H1 (cell line): Measurements from ENCODE around the gene DMGDH. TPM values are rescaled to one million over a fixed set of nuclear protein-coding genes. Genes with fewer than 3 reads are reported as not detected.

Experiments used
- CTCF ChIA-PET: fragments of 300-600 bp; sonication (Branson Sonifier 250); formaldehyde crosslinking; loops from one replicate; lab custom pipeline; 2021; ENCODE audit not compliant: partially characterized antibody; lab: Charles Lee
- POLR2A ChIA-PET: fragments of 300-600 bp; sonication (Branson Sonifier 250); formaldehyde crosslinking; loops from one replicate; lab custom pipeline; 2021; ENCODE audit warnings: inconsistent platforms; ENCODE audit not compliant: partially characterized antibody; lab: Charles Lee
- DNase-seq, 2 experiments: peaks; one replicate each; pipeline versions ENCODE4 v3.0.0 to v3.0.0-alpha.2; 2010 to 2022; ENCODE audit warnings: low spot score in 2 of 2, low read depth in 1 of 2, mixed read lengths in 1 of 2
- FAIRE-seq: peaks from 2 replicates; lab custom pipeline; 2011; peaks lifted over from hg19 to GRCh38; lab: Jason Lieb, UNC
- H2AFZ ChIP-seq: 2 replicates; pipeline ENCODE4 v1.8.1; 2012; ENCODE audit warnings: low read length, inconsistent platforms
- H2AK5ac ChIP-seq: 2 replicates; pipeline ENCODE4 v1.6.1; 2013; ENCODE audit warnings: low read depth, low read length
- H2BK120ac ChIP-seq: replicated peaks from 2 replicates; pipeline ENCODE3; 2013; ENCODE audit warnings: low read depth, low read length, inconsistent platforms
- H2BK12ac ChIP-seq: 2 replicates; pipeline ENCODE4 v1.6.1; 2013; ENCODE audit warnings: low read depth, low read length
- H2BK15ac ChIP-seq: 2 replicates; pipeline ENCODE4 v1.6.1; 2013; ENCODE audit warnings: low read length
- H2BK20ac ChIP-seq: 2 replicates; pipeline ENCODE4 v1.6.1; 2013; ENCODE audit warnings: low read length
- H2BK5ac ChIP-seq: 2 replicates; pipeline ENCODE4 v1.6.1; 2013; ENCODE audit warnings: low read depth, low read length
- H3K14ac ChIP-seq: 2 replicates; pipeline ENCODE4 v1.6.1; 2013; ENCODE audit warnings: inconsistent platforms; ENCODE audit not compliant: insufficient read length
- H3K18ac ChIP-seq: 2 replicates; pipeline ENCODE4 v1.6.1; 2013; ENCODE audit warnings: low read length; ENCODE audit errors: extremely low read depth
- H3K23ac ChIP-seq: 2 replicates; pipeline ENCODE4 v1.6.1; 2013; ENCODE audit warnings: inconsistent platforms; ENCODE audit not compliant: insufficient read length
- H3K23me2 ChIP-seq: 2 replicates; pipeline ENCODE4 v1.6.1; 2013; ENCODE audit warnings: low read depth, low read length
- H3K27ac ChIP-seq: 2 replicates; pipeline ENCODE4 v1.6.1; 2011; ENCODE audit warnings: low read depth, low read length, inconsistent platforms
- H3K27me3 ChIP-seq, 4 experiments: replicated peaks in 1 of 4; 1 replicate in 1 of 4; 2 replicates in 3 of 4; pipeline versions ENCODE4 v1.6.1 to v1.8.1; 2011 to 2013; ENCODE audit warnings: low read length in 3 of 4, mild to moderate bottlenecking in 3 of 4, inconsistent platforms in 2 of 4, mixed read lengths in 2 of 4, moderate library complexity in 1 of 4; ENCODE audit not compliant: control insufficient read depth in 3 of 4, insufficient read depth in 3 of 4; ENCODE audit errors: extremely low read depth in 1 of 4
- H3K36me3 ChIP-seq, 4 experiments: 2 replicates each; pipeline versions ENCODE4 v1.6.1 to v1.8.1; 2011 to 2013; ENCODE audit warnings: mild to moderate bottlenecking in 4 of 4, low read length in 3 of 4, moderate library complexity in 2 of 4, control low read depth in 1 of 4, inconsistent platforms in 1 of 4; ENCODE audit not compliant: insufficient read depth in 4 of 4, control insufficient read depth in 2 of 4
- H3K4ac ChIP-seq: replicated peaks from 2 replicates; pipeline ENCODE3; 2013; ENCODE audit warnings: low read length, low read depth, mixed read lengths, inconsistent platforms; ENCODE audit not compliant: insufficient read length
- H3K4me1 ChIP-seq, 4 experiments: replicated peaks in 1 of 4; 1 replicate in 1 of 4; 2 replicates in 3 of 4; pipeline versions ENCODE4 v1.6.1 to v1.8.1; 2011 to 2013; ENCODE audit warnings: low read length in 3 of 4, inconsistent platforms in 2 of 4, mixed read lengths in 1 of 4; ENCODE audit not compliant: insufficient read depth in 4 of 4, control insufficient read depth in 3 of 4
- H3K4me2 ChIP-seq, 2 experiments: 2 replicates each; pipeline versions ENCODE4 v1.6.1 to v1.8.1; 2011 to 2013; ENCODE audit warnings: low read depth in 2 of 2, low read length in 2 of 2, control low read depth in 1 of 2, inconsistent platforms in 1 of 2, mild to moderate bottlenecking in 1 of 2; ENCODE audit not compliant: insufficient read depth in 1 of 2
- H3K4me3 ChIP-seq, 4 experiments: fragments of 200-600, 300-600 bp in 1 of 4; sonication (generic), shearing (Covaris generic), sonication (Bioruptor Twin) in 1 of 4; 2 replicates each; pipeline versions ENCODE4 v1.5.1 to v1.8.1; 2011 to 2016; ENCODE audit warnings: low read length in 4 of 4, low read depth in 3 of 4, control low read depth in 2 of 4, inconsistent platforms in 2 of 4, mild to moderate bottlenecking in 2 of 4, mixed read lengths in 1 of 4, moderate library complexity in 1 of 4; ENCODE audit not compliant: insufficient read depth in 2 of 4; ENCODE audit errors: extremely low read depth in 1 of 4
- H3K56ac ChIP-seq: replicated peaks from 2 replicates; pipeline ENCODE3; 2013; ENCODE audit warnings: low read depth, mild to moderate bottlenecking, mixed read lengths, low read length, inconsistent platforms; ENCODE audit not compliant: insufficient read length
- H3K79me1 ChIP-seq: 2 replicates; pipeline ENCODE4 v1.6.1; 2013; ENCODE audit warnings: low read depth, low read length, control low read depth
- H3K79me2 ChIP-seq, 2 experiments: 2 replicates each; pipeline versions ENCODE4 v1.6.1 to v1.8.1; 2012 to 2013; ENCODE audit warnings: low read length in 2 of 2, mild to moderate bottlenecking in 2 of 2, inconsistent platforms in 1 of 2; ENCODE audit not compliant: insufficient read depth in 2 of 2, control insufficient read depth in 1 of 2
- H3K9ac ChIP-seq, 4 experiments: replicated peaks in 1 of 4; 1 replicate in 1 of 4; 2 replicates in 3 of 4; pipeline versions ENCODE4 v1.6.1 to v1.8.1; 2011 to 2013; ENCODE audit warnings: low read depth in 3 of 4, low read length in 3 of 4, control low read depth in 2 of 4, mild to moderate bottlenecking in 2 of 4, moderate library complexity in 2 of 4, inconsistent platforms in 1 of 4; ENCODE audit errors: extremely low read depth in 1 of 4
- H3K9me3 ChIP-seq, 2 experiments: 2 replicates each; pipeline versions ENCODE4 v1.6.1 to v1.8.1; 2012 to 2013; ENCODE audit warnings: mild to moderate bottlenecking in 2 of 2, moderate library complexity in 2 of 2, control low read depth in 1 of 2, inconsistent platforms in 1 of 2, low read depth in 1 of 2, low read length in 1 of 2, mixed read lengths in 1 of 2; ENCODE audit not compliant: insufficient read depth in 2 of 2
- H4K20me1 ChIP-seq, 2 experiments: replicated peaks in 1 of 2; 2 replicates each; pipeline versions ENCODE3 to v1.8.1; 2011 to 2013; ENCODE audit warnings: inconsistent platforms in 2 of 2, low read length in 2 of 2, mild to moderate bottlenecking in 1 of 2; ENCODE audit not compliant: insufficient read depth in 2 of 2, control insufficient read depth in 1 of 2
- H4K5ac ChIP-seq: 2 replicates; pipeline ENCODE4 v1.6.1; 2013; ENCODE audit warnings: low read length, low read depth, mixed read lengths, inconsistent platforms; ENCODE audit not compliant: insufficient read length
- H4K8ac ChIP-seq: 2 replicates; pipeline ENCODE4 v1.8.0; 2013; ENCODE audit warnings: mild to moderate bottlenecking, moderate library complexity, low read length, inconsistent platforms; ENCODE audit not compliant: insufficient read depth; ENCODE audit errors: extremely low read depth
- H4K91ac ChIP-seq: replicated peaks from 2 replicates; pipeline ENCODE3; 2013; ENCODE audit warnings: low read length, mixed read lengths, inconsistent platforms; ENCODE audit not compliant: insufficient read length
- BCL11A ChIP-seq, 2 experiments: IDR thresholded peaks; one replicate each; pipeline ENCODE4 v1.6.1; 2011; ENCODE audit warnings: low read depth in 2 of 2, low read length in 2 of 2, mild to moderate bottlenecking in 2 of 2
- CBX5 ChIP-seq: fragments of 300-800, 300-1000 bp; sonication (generic); IDR thresholded peaks from 2 replicates; pipeline ENCODE4 v1.7.1; 2016; ENCODE audit warnings: antibody characterized with exemption, low read length, low read depth
- CHD2 ChIP-seq: IDR thresholded peaks from 2 replicates; pipeline ENCODE4 v1.6.1; 2012; ENCODE audit warnings: low read length, improper control_type of control experiment
- EP300 ChIP-seq, 2 experiments: IDR thresholded peaks; 1 replicate in 1 of 2; 2 replicates in 1 of 2; pipeline ENCODE4 v1.6.1; 2011 to 2012; ENCODE audit warnings: low read depth in 2 of 2, low read length in 2 of 2, mild to moderate bottlenecking in 2 of 2, borderline replicate concordance in 1 of 2, inconsistent platforms in 1 of 2, moderate library complexity in 1 of 2
- GTF2F1 ChIP-seq: IDR thresholded peaks from 2 replicates; pipeline ENCODE4 v1.6.1; 2012; ENCODE audit warnings: low read depth, low read length, improper control_type of control experiment, borderline replicate concordance
- HDAC2 ChIP-seq, 2 experiments: fragments of 300-600 bp in 1 of 2; sonication (generic) in 1 of 2; IDR thresholded peaks; 2 replicates each; pipeline ENCODE4 v1.6.1; 2011 to 2012; ENCODE audit warnings: low read depth in 2 of 2, low read length in 2 of 2, mild to moderate bottlenecking in 2 of 2, moderate library complexity in 2 of 2, borderline replicate concordance in 1 of 2, inconsistent platforms in 1 of 2
- HDAC6 ChIP-seq: IDR thresholded peaks from one replicate; pipeline ENCODE4 v1.7.1; 2012; ENCODE audit warnings: low read depth, mild to moderate bottlenecking, inconsistent platforms, low read length, moderate library complexity
- JUN ChIP-seq: IDR thresholded peaks from 2 replicates; pipeline ENCODE4 v1.6.1; 2011; ENCODE audit warnings: low read depth, mild to moderate bottlenecking, improper control_type of control experiment, low read length
- KDM4A ChIP-seq: IDR thresholded peaks from one replicate; pipeline ENCODE4 v1.7.1; 2012; ENCODE audit warnings: low read depth, mild to moderate bottlenecking, moderate library complexity, low read length, inconsistent platforms; ENCODE audit not compliant: severe bottlenecking
- RFX5 ChIP-seq: IDR thresholded peaks from 2 replicates; pipeline ENCODE4 v1.6.1; 2011; ENCODE audit warnings: low read depth, low read length, improper control_type of control experiment, borderline replicate concordance
- SP1 ChIP-seq: IDR thresholded peaks from 2 replicates; pipeline ENCODE4 v1.6.1; 2011; ENCODE audit warnings: low read depth, low read length
- SP4 ChIP-seq: IDR thresholded peaks from 2 replicates; pipeline ENCODE4 v1.6.1; 2012; ENCODE audit warnings: low read length, inconsistent platforms
- TBP ChIP-seq: IDR thresholded peaks from 2 replicates; pipeline ENCODE4 v1.6.1; 2011; ENCODE audit warnings: low read depth, low read length, improper control_type of control experiment
- WGBS, 2 experiments: shearing (Covaris generic) in 1 of 2; methylation state at CpG; one replicate each; pipeline versions ENCODE4 v1.1.6 to v1.1.7; 2013 to 2015; ENCODE audit warnings: low lambda C conversion rate in 2 of 2, mixed read lengths in 2 of 2, inconsistent platforms in 1 of 2, low coverage in 1 of 2, missing lambda C conversion rate in 1 of 2; ENCODE audit not compliant: insufficient replicate concordance in 2 of 2, insufficient coverage in 1 of 2, insufficient read length in 1 of 2; ENCODE audit errors: extremely low coverage in 1 of 2, missing lambda C conversion rate in 1 of 2; 5-methylcytosine and 5-hydroxymethylcytosine counted together
- polyA plus RNA-seq, 7 experiments: library from polyadenylated mRNA; depleted of rRNA in 3 of 7; stranded (reverse) in 5 of 7; unstranded in 2 of 7; fragments of >200 nt in 5 of 7; fragments of 200-250 nt in 2 of 7; gene quantifications; 1 replicate in 5 of 7; 2 replicates in 1 of 7; 4 replicates in 1 of 7; pipeline versions ENCODE4 v1.2.1 to v1.2.3, GENCODE V29; 2011 to 2013; ENCODE audit warnings: missing spikeins in 2 of 7, mixed read lengths in 2 of 7
- total RNA-seq: library from RNA; stranded (reverse); fragmentation: NEBNext Ultra II Directional; extraction: Animal tissue kit (Norgen Biotek cat#: 25700); gene quantifications from 2 replicates; pipeline ENCODE4 v1.2.1, GENCODE V29; 2021
- TF ChIP-seq, protein P1 (sequence below): IDR thresholded peaks from 2 replicates; pipeline ENCODE4 v1.6.1; 2012; ENCODE audit warnings: inconsistent platforms

Gene DMGDH
- total and polyA plus RNA-seq, 2 of the 8 experiments (the other 6 are each of a cell fraction or from before 2014, with no cell fraction given), result 0.15 TPM; not detected in 1

DNA sequence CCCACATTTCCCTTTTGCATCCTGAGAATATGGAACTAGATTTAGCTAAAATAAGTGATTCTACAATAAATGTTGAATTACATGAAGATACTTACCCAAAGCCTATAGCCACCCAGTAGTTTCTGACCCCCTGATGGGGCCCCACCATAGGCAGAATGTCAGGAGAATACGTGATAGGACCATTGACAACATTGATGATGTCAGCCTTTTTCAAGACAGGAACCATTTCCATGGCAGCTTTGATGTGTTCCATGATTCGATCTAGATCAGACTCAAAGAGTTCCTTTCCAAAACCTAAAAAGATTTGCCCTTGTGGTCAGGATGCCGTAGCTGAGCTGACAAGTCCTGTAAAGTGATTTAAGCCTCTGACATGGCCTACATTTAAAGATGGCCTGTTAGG lies 27.3 kb downstream of the DMGDH start:
- Histone ChIP-seq H3K9ac (no peak overlapping the region), H3K4me1 (no peaks in the 10 kb centered on the region), H2AFZ (no peak overlapping the region), H3K27ac (no peak overlapping the region), H3K27me3 (no peaks in the 10 kb centered on the region), H2BK5ac (no peak overlapping the region), H3K23ac (no peak overlapping the region), H3K14ac (no peak overlapping the region), H3K9me3 (no peaks in the 10 kb centered on the region), H2BK15ac (no peak overlapping the region), H3K18ac (no peak overlapping the region), H3K79me1 (no peaks in the 10 kb centered on the region), H3K4me3 (no peak overlapping the region), H2BK12ac (no peak overlapping the region), H2BK120ac (no peak overlapping the region), H2AK5ac (no peak overlapping the region), H3K4ac (no peak overlapping the region), H2BK20ac (no peak overlapping the region), H4K91ac (no peak overlapping the region), H4K20me1 (no peaks in the 10 kb centered on the region), H3K23me2 (no peaks in the 10 kb centered on the region), H4K8ac (no peak overlapping the region), H4K5ac (no peak overlapping the region), H3K4me2 (no peak overlapping the region), H3K36me3 (no peaks in the 10 kb centered on the region), H3K56ac (no peak overlapping the region), H3K79me2 (no peaks in the 10 kb centered on the region)
- CTCF ChIA-PET, result interaction anchor here (0.8 to 2.0 kb wide), 2 partner anchors 19 to 67 kb away, joined by 3 to 4 read pairs; no protein-coding TSS in a partner anchor
- FAIRE-seq (no peak), DNase-seq (no peak)
- WGBS, 2 experiments, result 89% methylated on average over 3 of the region's 3 CpGs; no CpG with 5 or more reads in 1 of the 2 experiments
- POLR2A ChIA-PET, result no interaction called here
- TF ChIP-seq SP4, result no peak
- no peak for TF ChIP-seq JUN
- TF ChIP-seq, protein P1, sequence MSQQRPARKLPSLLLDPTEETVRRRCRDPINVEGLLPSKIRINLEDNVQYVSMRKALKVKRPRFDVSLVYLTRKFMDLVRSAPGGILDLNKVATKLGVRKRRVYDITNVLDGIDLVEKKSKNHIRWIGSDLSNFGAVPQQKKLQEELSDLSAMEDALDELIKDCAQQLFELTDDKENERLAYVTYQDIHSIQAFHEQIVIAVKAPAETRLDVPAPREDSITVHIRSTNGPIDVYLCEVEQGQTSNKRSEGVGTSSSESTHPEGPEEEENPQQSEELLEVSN, result no peak
- no peak for TF ChIP-seq BCL11A (IDR thresholded peaks at IDR 0.05; ENCODE audit: low read depth in 2 of 2, low read length in 2 of 2)
- TF ChIP-seq CBX5, result no peak
- no peak for TF ChIP-seq CHD2
- no peak for TF ChIP-seq GTF2F1
- TF ChIP-seq SP1, result no peak
- TF ChIP-seq EP300 (IDR thresholded peaks at IDR 0.05; ENCODE audit: borderline replicate concordance in 1 of 2, low read depth in 2 of 2, low read length in 2 of 2), result no peak
- no peak for TF ChIP-seq KDM4A
- no peak for TF ChIP-seq HDAC6
- TF ChIP-seq RFX5, result no peak
- TF ChIP-seq TBP, result no peak
- no peak for TF ChIP-seq HDAC2 (IDR thresholded peaks at IDR 0.05; ENCODE audit: borderline replicate concordance in 1 of 2, low read depth in 2 of 2, low read length in 2 of 2)
